GM23248 (cell line): Measurements from ENCODE around the gene MYCBP2.

Experiments used
- EZH2 ChIP-seq: fragments of 200-600 bp; sonication (generic); IDR thresholded peaks from 2 replicates; pipeline ENCODE4 v1.6.1; 2018; ENCODE audit warnings: antibody characterized with exemption, mild to moderate bottlenecking; ENCODE audit not compliant: insufficient read depth, poor library complexity, severe bottlenecking
- EZH2phosphoT487 ChIP-seq: fragments of 200-600 bp; sonication (generic); IDR thresholded peaks from 2 replicates; pipeline ENCODE4 v1.6.1; 2018; ENCODE audit warnings: antibody characterized with exemption, moderate library complexity, mild to moderate bottlenecking, low read depth; ENCODE audit not compliant: insufficient read depth

DNA sequence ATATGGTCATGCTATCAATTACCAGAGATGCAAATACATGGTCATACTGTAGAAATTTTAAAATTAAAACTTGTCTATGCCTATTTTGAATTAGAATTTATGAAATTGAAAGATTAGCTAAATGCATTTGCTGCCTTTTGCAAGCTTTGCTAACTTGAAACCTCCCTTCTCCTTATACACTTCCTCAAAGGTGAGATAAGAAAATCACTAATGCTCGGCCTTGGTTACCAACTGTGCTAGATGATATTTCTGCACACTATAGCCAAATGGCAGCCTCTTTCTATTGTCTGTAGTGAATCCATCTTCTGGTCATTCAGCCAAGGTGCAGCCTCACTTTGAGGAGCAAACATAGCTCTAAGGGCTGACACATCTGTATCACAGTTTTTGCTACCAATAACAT, 31.1 kb upstream of the MYCBP2 start:
- TF ChIP-seq EZH2phosphoT487 (no peak), EZH2 (no peak)
